ENCODE results near the gene KHNYN.
"Not testable (repeated sequence)": the region's sequence is repeated elsewhere in the genome, so short reads cannot be mapped to it uniquely, and the experiment has no call there.

Gene KHNYN

DNA sequence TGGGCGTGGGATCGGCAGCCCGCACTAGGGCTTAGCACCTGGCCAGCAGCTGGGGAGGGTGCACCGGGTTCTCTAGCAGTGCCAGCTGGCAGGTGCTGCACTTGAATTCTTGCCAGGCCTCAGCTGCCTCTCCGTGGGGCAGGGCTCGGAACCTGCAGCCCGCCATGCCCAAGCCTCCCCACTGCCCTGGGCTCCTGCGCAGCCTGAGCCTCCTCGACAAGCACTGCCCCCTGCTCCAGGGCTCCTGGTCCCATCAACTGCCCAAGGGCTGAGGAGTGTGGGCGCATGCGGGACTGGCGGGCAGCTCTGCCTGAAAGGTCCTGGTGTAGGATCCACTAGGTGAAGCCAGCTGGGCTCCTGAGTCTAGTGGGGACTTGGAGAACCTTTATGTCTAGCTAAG is 43.5 kb downstream of the KHNYN start:
- no peak for DNase-seq (ENCODE audit: low read depth)

DNA sequence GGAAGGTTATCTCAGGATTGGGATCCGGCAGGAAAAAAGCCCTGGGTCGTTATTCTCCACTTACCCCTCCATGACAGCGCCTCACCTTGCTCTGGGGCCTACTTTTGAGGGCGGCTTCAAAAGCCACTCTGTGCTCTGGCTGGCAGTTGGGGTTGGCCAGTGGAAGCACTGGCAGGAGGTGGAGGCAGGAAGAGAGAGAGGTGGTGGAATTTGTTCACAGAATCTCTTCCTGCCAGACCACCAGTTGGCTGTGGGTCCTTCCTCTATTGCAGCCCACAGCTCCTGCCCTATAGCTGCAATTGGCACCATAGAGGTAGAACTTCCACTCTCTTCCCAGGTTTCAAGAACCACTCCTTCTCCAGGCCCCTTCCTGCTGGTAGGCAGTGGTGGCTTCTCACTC is 45.5 kb downstream of the KHNYN start:
- no peak for DNase-seq (ENCODE audit: low read depth)

DNA sequence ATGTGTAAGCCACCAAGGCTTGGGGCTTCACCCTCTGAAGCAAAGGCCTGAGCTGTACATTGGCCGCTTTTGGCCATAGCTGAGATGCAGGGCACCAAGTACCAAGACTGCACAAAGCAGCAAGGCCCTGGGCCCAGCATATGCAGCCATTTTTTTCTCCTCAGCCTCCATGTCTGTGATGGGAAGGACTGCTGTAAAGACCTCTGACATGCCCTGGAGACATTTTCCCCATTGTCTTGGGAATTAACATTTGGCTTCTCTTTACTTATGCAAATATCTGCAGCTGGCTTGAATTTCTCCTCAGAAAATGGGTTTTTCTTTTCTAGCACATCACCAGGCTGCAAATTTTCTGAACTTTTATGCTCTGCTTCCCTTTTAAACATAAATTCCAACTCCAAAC is 50.2 kb downstream of the KHNYN start:
- not testable (repeated sequence) for DNase-seq (ENCODE audit: low read depth)

DNA sequence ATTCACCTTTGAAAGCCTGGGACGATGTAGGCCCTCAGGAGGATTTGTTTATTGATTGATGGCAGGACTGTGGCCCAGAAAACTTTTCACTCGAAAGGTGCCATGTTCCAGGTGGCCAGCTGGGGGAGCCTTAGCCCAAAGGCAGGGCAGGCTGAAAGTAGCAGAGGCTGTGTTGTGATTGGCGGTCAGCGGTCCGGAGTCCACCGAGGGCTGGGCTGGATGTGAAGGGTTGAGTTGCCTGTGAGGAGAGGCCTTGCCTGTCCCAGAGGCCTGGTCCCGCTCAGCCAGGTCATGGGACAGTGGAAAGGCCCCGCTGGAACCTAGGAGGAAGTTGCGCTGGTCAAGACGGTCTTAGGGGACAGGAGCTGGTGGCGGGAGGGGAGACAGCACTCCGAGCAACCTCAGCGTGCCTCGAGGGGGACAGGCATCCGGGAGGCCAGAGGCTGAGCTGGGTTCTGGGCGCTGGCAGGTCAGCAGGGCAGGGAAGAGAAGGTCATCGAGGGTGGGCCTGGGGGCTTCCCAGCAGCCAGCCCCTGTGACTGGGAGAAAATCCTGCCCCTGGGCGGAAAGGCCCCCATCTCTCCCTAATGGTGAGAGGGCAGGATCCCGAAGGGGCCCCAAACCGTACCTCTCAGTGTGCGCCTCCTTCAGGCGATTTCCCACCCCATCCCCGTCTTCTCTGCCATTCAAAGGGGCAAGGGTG is 52.0 kb downstream of the KHNYN start:
- DNase-seq (ENCODE audit: low read depth): no peak

DNA sequence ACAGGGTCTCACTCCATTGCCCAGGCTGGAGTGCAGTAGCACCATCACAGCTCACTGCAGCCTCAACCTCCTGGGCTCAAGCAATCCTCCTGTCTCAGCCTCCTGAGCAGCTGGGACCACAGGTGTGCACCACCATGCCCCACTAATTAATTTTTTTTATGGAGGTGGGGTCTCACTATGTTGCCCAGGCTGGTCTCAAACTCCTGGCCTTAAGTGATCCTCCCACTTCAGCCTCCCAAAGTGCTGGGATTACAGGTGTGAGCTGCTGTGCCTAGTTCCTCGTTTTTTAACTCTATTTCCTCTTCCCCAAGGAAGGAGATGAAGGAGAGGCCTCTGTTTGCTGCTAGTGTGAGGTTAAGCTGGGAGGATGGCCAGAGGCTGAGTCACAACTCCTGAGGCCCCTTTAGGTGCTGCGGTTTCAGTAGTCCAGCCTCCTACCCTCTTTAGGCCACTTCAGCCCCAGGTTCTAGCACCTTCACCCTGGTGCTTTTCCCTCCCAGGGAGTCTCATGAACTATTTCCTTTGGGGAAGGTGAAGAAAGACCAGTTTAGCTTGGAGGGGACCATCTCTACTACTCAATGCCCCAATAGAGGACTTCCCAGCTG is 53.0 kb downstream of the KHNYN start:
- DNase-seq (ENCODE audit: low read depth): not testable (repeated sequence)

DNA sequence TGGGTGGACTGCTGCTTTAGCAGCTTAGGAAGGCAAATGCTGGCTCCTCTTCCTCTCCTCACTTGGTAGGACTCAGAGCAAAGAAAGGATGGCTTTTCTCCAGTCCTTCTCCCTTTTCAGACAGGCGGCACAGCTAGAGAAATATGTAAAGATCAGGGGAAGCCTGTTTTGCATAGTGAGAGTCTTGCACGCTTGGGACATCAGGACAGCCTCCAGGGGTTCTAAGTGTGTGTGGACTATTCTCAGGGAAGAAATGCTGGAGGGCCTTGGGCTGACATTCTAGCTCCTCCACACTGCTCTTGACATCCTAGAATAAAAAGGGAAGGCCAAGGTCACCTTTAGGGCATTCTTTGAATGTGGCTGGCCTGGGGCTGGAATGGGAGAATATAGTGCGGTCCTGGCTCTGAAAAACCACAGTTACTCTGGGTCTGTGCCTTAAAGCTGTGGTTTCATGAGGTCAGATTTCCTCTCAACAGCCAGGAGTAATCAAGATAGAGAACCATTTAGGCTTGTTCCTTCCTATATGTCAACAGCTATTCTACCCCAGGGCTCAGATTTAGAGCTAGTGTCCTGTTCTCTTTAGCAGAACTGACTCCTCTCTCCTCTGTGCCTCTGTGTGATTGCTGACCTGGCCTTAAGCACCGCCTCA is 54.0 kb downstream of the KHNYN start:
- DNase-seq (ENCODE audit: low read depth): no peak
